HG02943 (cell line): Measurements from ENCODE around the gene ITGB1.
A peak's percentile ranks its signal among the peaks of the same experiment; 100 is the strongest.
"Not testable (repeated sequence)": the region's sequence is repeated elsewhere in the genome, so short reads cannot be mapped to it uniquely, and the experiment has no call there.

Experiments
- ATAC-seq: cut with Tn5 transposase; IDR thresholded peaks from one replicate; pipeline ENCODE4 v1.9.1; 2021; ENCODE audit warnings: mild to moderate bottlenecking, low read depth, moderate library complexity; ENCODE audit not compliant: unreplicated experiment

Gene ITGB1

GRCh38 chr10:32958085-32959005, at the start of gene ITGB1:
TSS of gene ITGB1 (minus strand) at chr10:32958230. CDS start at chr10:32935558, 22,672 bp downstream.
- peak; percentile 71 for ATAC-seq

- ATAC-seq: no peak
These were observed 48.4 kb upstream of the ITGB1 start for GRCh38 chr10:33006342-33006887.

GRCh38 chr10:33005322-33006301, 47.6 kb upstream of the ITGB1 start:
- ATAC-seq: no peak

- ATAC-seq: no peak
These were observed 44.0 kb upstream of the ITGB1 start for GRCh38 chr10:33001908-33002492.

- ATAC-seq: not testable (repeated sequence)
These were observed 40.1 kb upstream of the ITGB1 start for GRCh38 chr10:32998060-32998581.

- peak; percentile 83 for ATAC-seq
These were observed 37.7 kb upstream of the ITGB1 start for GRCh38 chr10:32995751-32996150.

GRCh38 chr10:32995066-32995622, 37.1 kb upstream of the ITGB1 start:
- no peak for ATAC-seq

- not testable (repeated sequence) for ATAC-seq
These were observed 36.6 kb upstream of the ITGB1 start for GRCh38 chr10:32994632-32995031.

GRCh38 chr10:32992310-32992709, 34.3 kb upstream of the ITGB1 start:
- ATAC-seq: not testable (repeated sequence)

- ATAC-seq: no peak
These were observed 32.8 kb upstream of the ITGB1 start for GRCh38 chr10:32990811-32991210.

GRCh38 chr10:32988604-32989003, 30.6 kb upstream of the ITGB1 start:
- ATAC-seq: no peak

- ATAC-seq: no peak
These were observed 29.1 kb upstream of the ITGB1 start for GRCh38 chr10:32987172-32987571.

GRCh38 chr10:32985775-32986350, 27.8 kb upstream of the ITGB1 start:
- no peak for ATAC-seq

- no peak for ATAC-seq
These were observed 27.3 kb upstream of the ITGB1 start for GRCh38 chr10:32985341-32985764.

- no peak for ATAC-seq
These were observed 26.1 kb upstream of the ITGB1 start for GRCh38 chr10:32984003-32984600.

GRCh38 chr10:32982911-32983909, 25.2 kb upstream of the ITGB1 start:
- no peak for ATAC-seq

GRCh38 chr10:32982293-32982709, 24.3 kb upstream of the ITGB1 start:
- no peak for ATAC-seq

GRCh38 chr10:32981760-32982159, 23.7 kb upstream of the ITGB1 start:
- ATAC-seq: no peak
